ENCODE measurements around the gene ZNF3. TPM values are rescaled to one million over a fixed set of nuclear protein-coding genes. Genes with fewer than 3 reads are reported as not detected.

ZNF3 gene
- total and polyA plus RNA-seq, 9 of the 15 experiments (the other 6 are each of a cell fraction or from before 2014, with no cell fraction given), result 30.0 to 64.9 (median 51.5) TPM

GRCh38 chr7:100124301-100125230 is 43.0 kb upstream of the ZNF3 start (continued):
- 0 out of 2 replicates have a peak, but pooled peaks have one; percentile 45 for TF ChIP-seq ELF4 (CRISPR knock-in tag; IDR thresholded peaks at IDR 0.05)
- no peak for TF ChIP-seq TRIM25 (IDR thresholded peaks at IDR 0.05; ENCODE audit: borderline replicate concordance)
- no peak for TF ChIP-seq BHLHE40 (IDR thresholded peaks at IDR 0.05; ENCODE audit: low read length)
- no peak for TF ChIP-seq ZKSCAN1 (IDR thresholded peaks at IDR 0.05; ENCODE audit: low read depth, low read length)
- no peak for TF ChIP-seq ETV6 (IDR thresholded peaks at IDR 0.05; ENCODE audit: borderline replicate concordance in 1 of 2, low read depth in 2 of 2, low read length in 1 of 2)
- TF ChIP-seq ETV6 (CRISPR knock-in tag; IDR thresholded peaks at IDR 0.05; ENCODE audit: borderline replicate concordance), result no peak
- TF ChIP-seq TEAD2 (tag; IDR thresholded peaks at IDR 0.05), result no peak
- no peak for TF ChIP-seq NKRF (IDR thresholded peaks at IDR 0.05; ENCODE audit: borderline replicate concordance)
- no peak for TF ChIP-seq RREB1 (CRISPR knock-in tag; IDR thresholded peaks at IDR 0.05)
- TF ChIP-seq SP2 (IDR thresholded peaks at IDR 0.05; ENCODE audit: extremely low read depth, low read depth, low read length, poor library complexity, severe bottlenecking), result no peak
- TF ChIP-seq ZNF431 (CRISPR knock-in tag; IDR thresholded peaks at IDR 0.05), result no peak
- peak; percentile 27 for TF ChIP-seq POLR2B (IDR thresholded peaks at IDR 0.05; ENCODE audit: low read depth, partially characterized antibody)
